Colonic mucosa (tissue), 4 donors: ENCODE measurements around the gene TFR2. TPM values are rescaled to one million over a fixed set of nuclear protein-coding genes. Genes with fewer than 3 reads are reported as not detected.
A peak's percentile ranks its signal among the peaks of the same experiment; 100 is the strongest.

Source experiments
- DNase-seq: peaks from one replicate; pipeline ENCODE4 v3.0.0-alpha.2; 2020
- H3K27ac ChIP-seq: fragments of 200-600 bp; one replicate; pipeline ENCODE4 v1.8.0; 2021
- H3K27me3 ChIP-seq: fragments of 200-600 bp; one replicate; pipeline ENCODE4 v1.8.0; 2021
- H3K36me3 ChIP-seq: fragments of 200-600 bp; one replicate; pipeline ENCODE4 v1.8.0; 2021
- H3K4me1 ChIP-seq: fragments of 200-600 bp; one replicate; pipeline ENCODE4 v1.8.0; 2021; ENCODE audit warnings: mild to moderate bottlenecking
- H3K4me3 ChIP-seq: fragments of 200-600 bp; one replicate; pipeline ENCODE4 v1.8.0; 2021
- H3K9ac ChIP-seq, 2 donors: one replicate each; pipeline ENCODE4 v1.7.0; 2013; ENCODE audit warnings: control low read depth in 2 of 2, low read depth in 2 of 2, low read length in 2 of 2
- H3K9me3 ChIP-seq: fragments of 200-600 bp; one replicate; pipeline ENCODE4 v1.8.0; 2021
- intact Hi-C: fragments of 100-400 bp; cut with DNase I; formaldehyde crosslinking; loops from one replicate; pipeline ENCODE4 v1.14.1; 2022
- total RNA-seq, 2 donors: library from RNA; stranded (reverse); fragmentation: NEBNext Ultra II Directional in 1 of 2; extraction: Animal tissue kit (Norgen Biotek cat#: 25700) in 1 of 2; gene quantifications; one replicate each; pipeline ENCODE4 v1.2.1, GENCODE V29; 2021
- TF ChIP-seq, protein P1 (sequence below): fragments of 200-600 bp; IDR thresholded peaks from one replicate; pipeline ENCODE4 v1.8.0; 2022; ENCODE audit warnings: antibody characterized with exemption, mild to moderate bottlenecking
- donor health status: healthy.
- donor health status: DM: no; HTN: no; CAD: no.
- donor health status: DM: no; HTN: no; CAD: no.

Gene TFR2
- total RNA-seq, 2 donors from 2014 or later, result 1.8 to 2.3 TPM

DNA sequence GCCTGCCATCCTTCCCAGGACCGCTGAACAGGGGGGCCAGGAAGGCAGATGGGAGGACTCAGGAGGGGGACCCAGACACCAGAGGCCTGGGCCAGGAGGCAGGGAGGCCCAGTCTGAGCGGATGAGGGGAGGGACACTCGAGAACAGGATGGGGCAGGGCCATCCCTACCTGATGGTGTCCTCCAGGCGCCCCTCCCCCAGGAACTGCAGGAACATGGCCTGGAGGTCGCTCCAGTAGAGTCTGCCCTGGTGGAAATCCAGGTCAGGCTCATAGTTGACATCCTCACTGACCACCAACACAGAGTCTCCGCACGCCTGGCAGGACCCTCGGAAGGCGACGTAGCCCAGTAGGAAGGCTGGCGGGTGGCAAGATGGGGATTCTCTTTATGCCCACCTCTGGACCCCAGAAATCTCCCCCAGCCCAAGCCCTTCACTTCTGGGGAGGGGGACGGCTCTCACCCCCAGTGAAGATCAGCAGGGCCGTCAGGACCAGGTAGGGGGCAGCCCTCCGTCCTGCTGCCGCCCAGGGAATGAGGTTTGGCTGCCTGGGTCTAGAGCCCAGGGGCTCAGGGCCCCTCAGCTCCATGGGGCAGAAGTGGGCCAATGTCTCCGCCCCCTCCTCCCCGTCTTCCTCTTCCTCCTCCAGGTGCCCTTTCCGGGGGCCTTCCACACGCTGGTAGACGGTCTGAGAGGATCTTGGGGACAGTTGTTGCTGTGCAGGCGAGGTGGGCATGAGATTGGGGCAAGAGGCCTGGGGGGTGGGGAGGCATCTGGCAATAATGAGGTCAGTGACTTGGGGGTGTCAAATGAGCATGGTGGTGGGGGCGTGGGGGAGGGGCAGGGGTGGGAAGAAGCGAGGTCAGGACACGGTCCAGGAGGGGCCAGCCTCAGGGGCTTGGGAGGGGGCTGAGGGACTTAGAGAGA lies 573 bp downstream of the TFR2 start:
- H3K4me1 ChIP-seq, result no peaks in the 10 kb centered on the region
- TF ChIP-seq, protein P1, sequence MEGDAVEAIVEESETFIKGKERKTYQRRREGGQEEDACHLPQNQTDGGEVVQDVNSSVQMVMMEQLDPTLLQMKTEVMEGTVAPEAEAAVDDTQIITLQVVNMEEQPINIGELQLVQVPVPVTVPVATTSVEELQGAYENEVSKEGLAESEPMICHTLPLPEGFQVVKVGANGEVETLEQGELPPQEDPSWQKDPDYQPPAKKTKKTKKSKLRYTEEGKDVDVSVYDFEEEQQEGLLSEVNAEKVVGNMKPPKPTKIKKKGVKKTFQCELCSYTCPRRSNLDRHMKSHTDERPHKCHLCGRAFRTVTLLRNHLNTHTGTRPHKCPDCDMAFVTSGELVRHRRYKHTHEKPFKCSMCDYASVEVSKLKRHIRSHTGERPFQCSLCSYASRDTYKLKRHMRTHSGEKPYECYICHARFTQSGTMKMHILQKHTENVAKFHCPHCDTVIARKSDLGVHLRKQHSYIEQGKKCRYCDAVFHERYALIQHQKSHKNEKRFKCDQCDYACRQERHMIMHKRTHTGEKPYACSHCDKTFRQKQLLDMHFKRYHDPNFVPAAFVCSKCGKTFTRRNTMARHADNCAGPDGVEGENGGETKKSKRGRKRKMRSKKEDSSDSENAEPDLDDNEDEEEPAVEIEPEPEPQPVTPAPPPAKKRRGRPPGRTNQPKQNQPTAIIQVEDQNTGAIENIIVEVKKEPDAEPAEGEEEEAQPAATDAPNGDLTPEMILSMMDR, result no peak
- H3K27ac ChIP-seq, result no peak overlapping the region
- DNase-seq, result no peak
- H3K9me3 ChIP-seq, result no peaks in the 10 kb centered on the region
- no peaks in the 10 kb centered on the region for H3K36me3 ChIP-seq
- intact Hi-C loops, result no loop called here
- no peaks in the 10 kb centered on the region for H3K27me3 ChIP-seq
- no peak overlapping the region for H3K4me3 ChIP-seq
- H3K9ac ChIP-seq, result no peak overlapping the region

DNA sequence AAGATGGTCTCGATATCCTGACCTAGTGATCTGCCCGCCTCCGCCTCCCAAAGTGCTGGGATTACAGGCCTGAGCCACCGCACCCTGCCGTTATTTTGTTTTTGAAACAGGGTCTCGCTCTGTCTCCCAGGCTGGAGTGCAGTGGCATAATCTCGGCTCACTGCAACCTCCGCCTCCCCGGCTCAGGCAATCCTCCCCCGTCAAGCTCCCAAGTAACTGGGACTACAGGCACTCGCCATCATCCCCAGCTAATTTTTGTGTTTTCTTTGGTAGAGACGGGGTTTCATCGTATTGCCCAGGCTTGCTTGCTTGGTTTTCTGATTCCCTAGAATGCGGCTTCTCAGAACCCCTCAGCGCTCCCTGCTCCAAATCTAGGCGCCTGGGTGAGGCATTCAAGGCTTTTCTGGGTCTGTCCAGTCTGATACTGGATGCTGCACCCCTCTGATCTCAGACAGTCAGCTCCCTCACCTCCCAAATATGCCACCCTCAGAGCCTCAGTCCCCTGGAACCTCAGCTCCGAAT lies 1.3 kb downstream of the TFR2 start:
- Histone ChIP-seq H3K9ac (no peak overlapping the region), H3K9me3 (no peaks in the 10 kb centered on the region), H3K36me3 (no peaks in the 10 kb centered on the region), H3K4me1 (no peaks in the 10 kb centered on the region), H3K4me3 (no peak overlapping the region), H3K27me3 (no peaks in the 10 kb centered on the region), H3K27ac (no peak overlapping the region)
- intact Hi-C loops, result no loop called here
- no peak for DNase-seq
- TF ChIP-seq, protein P1, result no peak

DNA sequence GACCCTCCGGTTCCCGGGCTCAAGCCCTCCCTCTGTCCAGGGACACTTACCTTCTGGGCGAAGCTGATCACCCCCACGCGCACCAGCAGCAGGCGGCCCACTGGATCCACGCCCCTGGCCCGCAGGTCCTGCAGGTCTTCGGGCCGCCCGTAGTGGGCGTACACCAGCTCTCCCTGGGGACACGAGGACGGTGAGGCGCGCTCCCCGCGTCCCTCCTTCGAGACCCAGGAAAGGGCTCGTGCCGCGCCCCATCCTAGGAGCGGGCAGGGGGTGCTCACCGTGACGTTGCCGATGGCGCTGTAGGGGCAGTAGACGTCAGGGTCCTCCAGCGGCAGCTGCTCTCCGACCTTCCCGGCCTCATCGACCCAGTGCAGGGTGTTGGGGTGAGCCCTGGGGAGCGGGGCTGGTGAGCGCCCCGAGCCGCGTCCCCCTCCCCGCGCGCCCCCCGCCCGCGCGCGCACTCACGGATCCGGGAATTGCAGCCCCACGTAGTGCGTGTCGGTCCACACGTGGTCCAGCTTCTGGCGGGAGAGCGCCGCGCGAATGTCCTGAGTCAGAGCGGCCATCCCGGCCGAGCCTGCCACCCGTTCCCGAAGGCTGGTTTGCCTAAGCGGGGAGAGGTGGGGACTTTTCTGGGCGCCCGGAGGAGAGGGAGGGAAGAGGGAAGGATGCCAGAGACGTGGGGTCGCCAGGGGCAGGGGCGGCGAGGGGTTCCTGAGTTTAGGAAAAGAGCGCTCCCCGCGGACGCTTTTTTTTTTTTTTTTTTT lies 8.2 kb downstream of the TFR2 start:
- H3K36me3 ChIP-seq, result no peaks in the 10 kb centered on the region
- peak overlapping the region; percentile 34 to 64 for H3K9ac ChIP-seq
- H3K9me3 ChIP-seq, result no peaks in the 10 kb centered on the region
- TF ChIP-seq, protein P1, result peak; percentile 46
- H3K27ac ChIP-seq, result no peak overlapping the region
- intact Hi-C loops, result no loop called here
- peaks cover 3% of the 10 kb centered on the region for H3K27me3 ChIP-seq
- peak overlapping the region; percentile 57 for H3K4me3 ChIP-seq
- peak; percentile 67 for DNase-seq
- H3K4me1 ChIP-seq, result no peaks in the 10 kb centered on the region

DNA sequence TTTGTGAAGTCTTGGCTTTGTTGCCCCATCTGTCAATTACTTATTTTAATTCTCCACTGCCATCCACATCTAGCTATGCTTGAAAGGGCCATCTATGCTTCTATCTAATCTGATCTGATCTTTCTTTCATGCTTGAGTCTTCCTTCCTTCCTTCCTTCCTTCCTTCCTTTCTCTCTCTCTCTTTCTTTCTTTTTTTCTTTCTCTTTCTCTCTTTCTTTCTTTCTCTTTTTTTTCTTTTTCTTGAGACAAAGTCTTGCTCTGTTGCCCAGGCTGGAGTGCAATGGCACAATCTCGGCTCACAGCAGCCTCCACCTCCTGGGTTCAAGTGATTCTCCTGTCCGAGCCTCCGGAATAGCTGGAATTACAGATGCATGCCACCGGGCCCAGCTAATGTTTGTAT lies 11.3 kb downstream of the TFR2 start:
- TF ChIP-seq, protein P1, result no peak
- Histone ChIP-seq H3K36me3 (no peaks in the 10 kb centered on the region), H3K4me1 (no peaks in the 10 kb centered on the region), H3K27me3 (peaks cover 3% of the 10 kb centered on the region), H3K9me3 (no peaks in the 10 kb centered on the region), H3K27ac (no peak overlapping the region), H3K4me3 (no peak overlapping the region), H3K9ac (no peak overlapping the region)
- intact Hi-C loops, result no loop called here
- no peak for DNase-seq

DNA sequence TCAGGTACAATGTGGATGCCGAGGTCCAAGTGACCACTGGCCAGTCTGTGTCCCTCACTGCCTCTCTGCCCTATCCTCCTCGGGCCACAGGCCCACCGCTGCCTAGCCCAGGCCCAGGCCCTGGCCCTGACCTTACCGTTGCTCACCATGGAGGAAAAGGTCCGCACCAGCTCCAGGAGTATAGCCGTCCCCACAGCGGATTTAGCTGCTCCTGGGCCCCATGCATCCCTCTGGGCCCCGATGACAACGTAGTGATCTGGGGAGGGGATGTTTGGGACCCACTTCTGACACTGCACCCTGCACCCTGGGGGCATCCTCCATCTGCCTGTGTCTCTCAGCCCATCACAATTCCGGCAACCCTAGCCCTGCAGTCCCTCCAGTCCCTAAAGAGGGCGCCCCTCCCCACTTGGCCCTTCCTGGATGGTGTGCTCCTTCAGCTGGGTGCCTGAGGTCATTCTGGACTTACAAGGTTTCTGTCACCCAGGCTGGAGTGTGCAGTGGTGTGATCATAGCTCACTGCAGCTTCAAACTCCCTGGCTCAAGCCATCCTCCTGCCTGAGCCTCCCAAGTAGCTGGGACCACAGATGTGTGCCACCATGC lies 12.1 kb downstream of the TFR2 start:
- intact Hi-C loops, result no loop called here
- H3K36me3 ChIP-seq, result no peaks in the 10 kb centered on the region
- peaks cover 3% of the 10 kb centered on the region for H3K27me3 ChIP-seq
- H3K9me3 ChIP-seq, result no peaks in the 10 kb centered on the region
- no peak overlapping the region for H3K27ac ChIP-seq
- H3K4me1 ChIP-seq, result no peaks in the 10 kb centered on the region
- DNase-seq, result no peak
- TF ChIP-seq, protein P1, result no peak
- no peak overlapping the region for H3K9ac ChIP-seq
- no peak overlapping the region for H3K4me3 ChIP-seq
